CD4-positive, alpha-beta T cell (primary cell): ENCODE data around the gene CHST12. TPM values are rescaled to one million over a fixed set of nuclear protein-coding genes. Genes with fewer than 3 reads are reported as not detected.

Source experiments
- ATAC-seq: fragments of 200-7000 bp; cut with Tn5 transposase; one replicate; pipeline ENCODE4 v1.10.0; 2022; ENCODE audit warnings: mild to moderate bottlenecking; ENCODE audit not compliant: poor library complexity
- CTCF ChIA-PET: fragments of 350-600 bp; sonication (Branson Sonifier 250); formaldehyde crosslinking; loops from one replicate; lab custom pipeline; 2021; ENCODE audit warnings: antibody characterized with exemption, inconsistent platforms; lab: Charles Lee
- POLR2A ChIA-PET: fragments of 350-600 bp; sonication (Branson Sonifier 250); formaldehyde crosslinking; loops from one replicate; lab custom pipeline; 2021; ENCODE audit warnings: antibody characterized with exemption, inconsistent platforms; lab: Charles Lee
- DNase-seq, 14 experiments: peaks; one replicate each; pipeline ENCODE4 v3.0.0-alpha.2; 2013 to 2020; ENCODE audit warnings: mixed read lengths in 2 of 14
- H3K27ac ChIP-seq, 2 donors: one replicate each; pipeline versions ENCODE4 v1.5.1 to v1.7.0; 2013; ENCODE audit warnings: low read length in 2 of 2, low read depth in 1 of 2, mild to moderate bottlenecking in 1 of 2
- H3K27me3 ChIP-seq, 2 experiments: 1 replicate in 1 of 2; 2 replicates in 1 of 2; pipeline versions ENCODE4 v1.6.1 to v1.7.0; 2013; ENCODE audit warnings: low read length in 2 of 2, control low read depth in 1 of 2, mild to moderate bottlenecking in 1 of 2, moderate library complexity in 1 of 2; ENCODE audit not compliant: insufficient read depth in 2 of 2, control insufficient read depth in 1 of 2
- H3K36me3 ChIP-seq: one replicate; pipeline ENCODE4 v1.6.1; 2013; ENCODE audit warnings: low read length, control low read depth; ENCODE audit not compliant: insufficient read depth
- H3K4me1 ChIP-seq: one replicate; pipeline ENCODE4 v1.6.1; 2013; ENCODE audit warnings: low read length, control low read depth; ENCODE audit not compliant: insufficient read depth
- H3K4me3 ChIP-seq: one replicate; pipeline ENCODE4 v1.5.1; 2013; ENCODE audit warnings: mild to moderate bottlenecking, low read length, moderate library complexity
- H3K9me3 ChIP-seq, 2 experiments: 1 replicate in 1 of 2; 2 replicates in 1 of 2; pipeline versions ENCODE4 v1.6.1 to v1.7.0; 2013; ENCODE audit warnings: low read length in 2 of 2, mild to moderate bottlenecking in 2 of 2, control low read depth in 1 of 2, moderate library complexity in 1 of 2; ENCODE audit not compliant: control insufficient read depth in 1 of 2, insufficient read depth in 1 of 2
- H3K27ac Mint-ChIP-seq: one replicate; pipeline ENCODE4 v1.8.0; 2020; ENCODE audit warnings: mixed read lengths
- H3K27me3 Mint-ChIP-seq: one replicate; pipeline ENCODE4 v1.8.0; 2021; ENCODE audit warnings: mixed read lengths
- H3K36me3 Mint-ChIP-seq: one replicate; pipeline ENCODE4 v1.8.0; 2021; ENCODE audit warnings: low read depth, mixed read lengths
- H3K4me1 Mint-ChIP-seq: one replicate; pipeline ENCODE4 v1.8.0; 2021; ENCODE audit warnings: low read depth, mixed read lengths
- H3K4me3 Mint-ChIP-seq: one replicate; pipeline ENCODE4 v1.8.0; 2020; ENCODE audit warnings: mild to moderate bottlenecking, mixed read lengths
- H3K9me3 Mint-ChIP-seq: one replicate; pipeline ENCODE4 v1.8.0; 2020; ENCODE audit warnings: mixed read lengths
- intact Hi-C, 2 experiments: fragments of 100-400 bp; cut with DNase I in 1 of 2; cut with micrococcal nuclease in 1 of 2; formaldehyde crosslinking; loops; one replicate each; pipeline versions ENCODE4 v1.15.1 to v1.9.0; 2023 to 2025; cut with DNase I, micrococcal nuclease
- total RNA-seq, 174 experiments: library from RNA in 2 of 174; stranded (reverse) in 2 of 174; gene quantifications; one replicate each; pipeline ENCODE4 v1.2.3 and lab custom pipeline; 2021 to 2026
- TF ChIP-seq, protein P1 (sequence below): fragments of 200-600 bp; IDR thresholded peaks from one replicate; pipeline ENCODE4 v1.8.0; 2022; ENCODE audit warnings: antibody characterized with exemption, mild to moderate bottlenecking

The CHST12 gene
- total RNA-seq, 2 experiments from 2014 or later, result 6.6 to 8.6 TPM

DNA sequence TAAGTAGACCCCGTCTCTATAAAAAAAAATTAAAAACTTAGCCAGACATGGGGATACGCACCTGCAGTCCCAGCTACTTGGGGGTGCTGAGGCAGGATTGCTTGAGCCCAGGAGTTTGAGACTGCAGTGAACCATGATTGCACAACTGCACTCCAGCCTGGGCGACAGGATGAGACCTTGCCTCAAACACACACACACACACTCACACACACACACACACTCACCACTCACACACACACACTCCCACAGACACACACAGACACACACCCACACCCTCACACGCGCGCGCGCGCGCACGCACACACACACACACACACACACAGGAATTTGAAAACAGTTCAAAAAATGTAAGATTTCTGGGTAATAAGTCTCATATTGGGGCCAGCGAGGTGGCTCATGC lies 81.5 kb downstream of the CHST12 start:
- H3K27ac Mint-ChIP-seq, result no peak overlapping the region
- no peaks in the 10 kb centered on the region for H3K27me3 ChIP-seq
- H3K36me3 Mint-ChIP-seq, result no peaks in the 10 kb centered on the region
- no peak overlapping the region for H3K27ac ChIP-seq
- peaks cover 6 to 18% of the 10 kb centered on the region in 2 experiments for H3K9me3 ChIP-seq
- no peak for ATAC-seq
- H3K4me3 Mint-ChIP-seq, result no peak overlapping the region
- H3K27me3 Mint-ChIP-seq, result no peaks in the 10 kb centered on the region
- intact Hi-C loops, result no loop called here
- ChIA-PET CTCF (no interaction called here), POLR2A (no interaction called here)
- no peaks in the 10 kb centered on the region for H3K4me1 ChIP-seq
- H3K4me1 Mint-ChIP-seq, result no peaks in the 10 kb centered on the region
- TF ChIP-seq, protein P1, sequence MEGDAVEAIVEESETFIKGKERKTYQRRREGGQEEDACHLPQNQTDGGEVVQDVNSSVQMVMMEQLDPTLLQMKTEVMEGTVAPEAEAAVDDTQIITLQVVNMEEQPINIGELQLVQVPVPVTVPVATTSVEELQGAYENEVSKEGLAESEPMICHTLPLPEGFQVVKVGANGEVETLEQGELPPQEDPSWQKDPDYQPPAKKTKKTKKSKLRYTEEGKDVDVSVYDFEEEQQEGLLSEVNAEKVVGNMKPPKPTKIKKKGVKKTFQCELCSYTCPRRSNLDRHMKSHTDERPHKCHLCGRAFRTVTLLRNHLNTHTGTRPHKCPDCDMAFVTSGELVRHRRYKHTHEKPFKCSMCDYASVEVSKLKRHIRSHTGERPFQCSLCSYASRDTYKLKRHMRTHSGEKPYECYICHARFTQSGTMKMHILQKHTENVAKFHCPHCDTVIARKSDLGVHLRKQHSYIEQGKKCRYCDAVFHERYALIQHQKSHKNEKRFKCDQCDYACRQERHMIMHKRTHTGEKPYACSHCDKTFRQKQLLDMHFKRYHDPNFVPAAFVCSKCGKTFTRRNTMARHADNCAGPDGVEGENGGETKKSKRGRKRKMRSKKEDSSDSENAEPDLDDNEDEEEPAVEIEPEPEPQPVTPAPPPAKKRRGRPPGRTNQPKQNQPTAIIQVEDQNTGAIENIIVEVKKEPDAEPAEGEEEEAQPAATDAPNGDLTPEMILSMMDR, result no peak
- no peak for DNase-seq
- no peaks in the 10 kb centered on the region for H3K9me3 Mint-ChIP-seq
- H3K36me3 ChIP-seq, result no peaks in the 10 kb centered on the region
- no peak overlapping the region for H3K4me3 ChIP-seq

DNA sequence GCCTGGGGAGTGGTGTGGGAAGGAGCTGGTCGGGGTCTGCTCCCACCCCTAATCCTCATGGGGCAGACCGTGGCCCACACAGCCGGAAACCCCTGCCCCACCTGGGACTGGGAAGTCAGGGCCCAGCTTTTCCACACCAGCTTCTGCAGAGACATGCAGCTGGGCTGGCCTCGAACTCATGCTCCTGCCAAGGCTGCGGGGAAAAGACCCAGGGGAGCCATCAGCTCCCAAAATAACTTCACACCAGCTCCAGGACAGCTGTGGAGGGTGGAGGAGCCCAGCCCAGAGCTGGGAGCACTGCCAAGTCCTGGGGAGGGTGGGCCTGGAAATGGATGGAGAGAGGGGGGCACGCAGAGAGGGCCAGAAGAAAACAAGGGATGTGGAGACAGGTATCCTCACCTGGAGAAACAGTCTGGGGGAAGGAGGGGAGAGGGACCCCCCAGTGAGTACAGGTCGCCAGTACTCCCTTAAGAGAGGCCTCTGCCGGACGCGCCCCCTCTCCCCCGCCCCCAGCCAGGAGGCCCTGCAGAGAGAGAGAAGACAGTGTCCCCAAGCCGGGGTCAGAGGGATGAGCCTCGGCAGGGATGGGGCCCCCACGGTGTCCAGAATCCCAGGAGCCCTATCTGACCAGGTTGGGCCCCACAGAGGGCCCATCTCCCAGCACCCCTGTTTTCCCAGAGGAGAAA lies 84.3 kb downstream of the CHST12 start:
- intact Hi-C loops, result no loop called here
- no peak overlapping the region for H3K27ac Mint-ChIP-seq

DNA sequence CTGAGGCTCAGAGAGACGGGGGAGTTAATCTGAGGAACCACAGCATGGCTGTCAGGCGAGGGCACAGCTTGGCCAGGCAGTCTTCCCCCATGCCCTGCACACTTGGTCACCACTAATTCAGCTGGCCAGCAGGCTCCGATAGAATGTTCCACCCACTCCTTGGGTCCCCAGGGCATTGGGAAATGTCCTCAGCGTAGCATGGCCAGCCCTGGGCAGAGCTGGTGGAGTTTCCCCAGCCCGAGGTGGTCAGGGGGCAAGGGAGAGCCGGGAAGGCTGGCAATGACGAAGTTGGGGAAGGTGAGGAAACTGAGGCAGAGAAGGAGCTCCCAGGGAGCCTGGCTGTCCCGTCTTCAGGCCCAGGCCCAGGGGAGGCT lies 84.8 kb downstream of the CHST12 start:
- H3K27me3 Mint-ChIP-seq, result no peaks in the 10 kb centered on the region
- Histone ChIP-seq H3K27me3 (no peaks in the 10 kb centered on the region), H3K27ac (no peak overlapping the region), H3K4me1 (no peaks in the 10 kb centered on the region), H3K9me3 (peaks cover under 1 to 6% of the 10 kb centered on the region in 2 experiments), H3K4me3 (no peak overlapping the region), H3K36me3 (no peaks in the 10 kb centered on the region)
- DNase-seq (no peak), ATAC-seq (no peak)
- intact Hi-C loops, result no loop called here
- POLR2A ChIA-PET, result interaction anchor here (0.7 to 0.8 kb wide), 2 partner anchors 10 to 23 kb away, joined by 3 read pairs; no protein-coding TSS in a partner anchor
- H3K27ac Mint-ChIP-seq, result no peak overlapping the region
- no peaks in the 10 kb centered on the region for H3K36me3 Mint-ChIP-seq
- no peaks in the 10 kb centered on the region for H3K4me1 Mint-ChIP-seq
- TF ChIP-seq, protein P1, result no peak
- no peaks in the 10 kb centered on the region for H3K9me3 Mint-ChIP-seq
- CTCF ChIA-PET, result no interaction called here
- H3K4me3 Mint-ChIP-seq, result no peak overlapping the region

More for the DNA sequence above, 84.3 kb downstream of the CHST12 start:
- Histone ChIP-seq H3K36me3 (no peaks in the 10 kb centered on the region), H3K27me3 (no peaks in the 10 kb centered on the region), H3K4me3 (no peak overlapping the region), H3K4me1 (no peaks in the 10 kb centered on the region), H3K9me3 (peaks cover 6 to 11% of the 10 kb centered on the region in 2 experiments), H3K27ac (no peak overlapping the region)
- ATAC-seq, result no peak
- TF ChIP-seq, protein P1, result no peak
- no peaks in the 10 kb centered on the region for H3K36me3 Mint-ChIP-seq
- H3K4me1 Mint-ChIP-seq, result no peaks in the 10 kb centered on the region
- H3K27me3 Mint-ChIP-seq, result no peaks in the 10 kb centered on the region
- DNase-seq, result no peak
- H3K9me3 Mint-ChIP-seq, result no peaks in the 10 kb centered on the region
- POLR2A ChIA-PET, result interaction anchor here (0.8 kb wide), 1 partner anchor 24 kb away, joined by 3 read pairs; no protein-coding TSS in a partner anchor
- H3K4me3 Mint-ChIP-seq, result no peak overlapping the region
- CTCF ChIA-PET, result no interaction called here
